Neural progenitor cell (in vitro differentiated cells): ENCODE data around the gene ASB13. TPM values are rescaled to one million over a fixed set of nuclear protein-coding genes. Genes with fewer than 3 reads are reported as not detected.

Source experiments
- DNase-seq: peaks from one replicate; pipeline ENCODE4 v3.0.0-alpha.2; 2016; ENCODE audit warnings: low spot score
- H2AFZ ChIP-seq: fragments of 200-600 bp; sonication (generic); replicated peaks from 2 replicates; pipeline ENCODE4 v1.6.1; 2016; ENCODE audit warnings: antibody characterized with exemption
- H3F3A ChIP-seq: fragments of 200-600 bp; sonication (generic); 2 replicates; pipeline ENCODE4 v1.6.1; 2016; ENCODE audit warnings: antibody characterized with exemption, low read depth
- H3K27ac ChIP-seq: fragments of 200-600 bp; sonication (generic); 2 replicates; pipeline ENCODE4 v1.5.1; 2016; ENCODE audit warnings: mild to moderate bottlenecking
- H3K27me3 ChIP-seq: fragments of 200-600 bp; sonication (generic); 2 replicates; pipeline ENCODE4 v1.6.1; 2016; ENCODE audit warnings: mild to moderate bottlenecking, moderate library complexity
- H3K36me3 ChIP-seq: fragments of 200-600 bp; sonication (generic); 2 replicates; pipeline ENCODE4 v1.5.1; 2016
- H3K4me1 ChIP-seq: fragments of 200-600 bp; sonication (generic); 2 replicates; pipeline ENCODE4 v1.6.1; 2016; ENCODE audit warnings: mixed run types
- H3K4me2 ChIP-seq: fragments of 200-600 bp; sonication (generic); 2 replicates; pipeline ENCODE4 v1.6.1; 2016
- H3K4me3 ChIP-seq: fragments of 200-600 bp; sonication (generic); 2 replicates; pipeline ENCODE4 v1.5.1; 2016
- H3K79me2 ChIP-seq: fragments of 200-600 bp; sonication (generic); 2 replicates; pipeline ENCODE4 v1.6.1; 2016; ENCODE audit warnings: low read depth
- H3K9ac ChIP-seq: fragments of 200-600 bp; sonication (generic); 2 replicates; pipeline ENCODE4 v1.6.1; 2016
- H3K9me3 ChIP-seq: fragments of 200-600 bp; sonication (generic); 2 replicates; pipeline ENCODE4 v1.5.1; 2016; ENCODE audit warnings: low read depth
- H4K20me1 ChIP-seq: fragments of 200-600 bp; sonication (generic); 2 replicates; pipeline ENCODE4 v1.6.1; 2016; ENCODE audit warnings: low read depth
- H3K27ac Mint-ChIP-seq: 3 replicates; pipeline ENCODE4 v1.8.0; 2021; ENCODE audit warnings: mixed read lengths
- H3K27me3 Mint-ChIP-seq: 2 replicates; pipeline ENCODE4 v1.8.0; 2022; ENCODE audit warnings: low read depth, mild to moderate bottlenecking, inconsistent platforms, moderate library complexity, mixed read lengths; ENCODE audit not compliant: insufficient read depth
- H3K36me3 Mint-ChIP-seq: 3 replicates; pipeline ENCODE4 v1.8.0; 2021; ENCODE audit warnings: mixed read lengths
- H3K4me1 Mint-ChIP-seq: 3 replicates; pipeline ENCODE4 v1.8.0; 2021; ENCODE audit warnings: mixed read lengths
- H3K4me3 Mint-ChIP-seq: 3 replicates; pipeline ENCODE4 v1.8.0; 2021; ENCODE audit warnings: mild to moderate bottlenecking, moderate library complexity, mixed read lengths
- H3K9me3 Mint-ChIP-seq: 3 replicates; pipeline ENCODE4 v1.8.0; 2020; ENCODE audit warnings: mixed read lengths
- EZH2 ChIP-seq: fragments of 200-600 bp; sonication (generic); IDR thresholded peaks from 2 replicates; pipeline ENCODE4 v1.6.1; 2017; ENCODE audit warnings: antibody characterized with exemption, mild to moderate bottlenecking, moderate library complexity
- EZH2phosphoT487 ChIP-seq: fragments of 200-600 bp; sonication (generic); IDR thresholded peaks from 2 replicates; pipeline ENCODE4 v1.6.1; 2017; ENCODE audit warnings: antibody characterized with exemption
- total RNA-seq: library from RNA; depleted of rRNA; stranded (reverse); fragments of >200 nt; gene quantifications from 2 replicates; pipeline ENCODE4 v1.2.3, GENCODE V29; 2015; ENCODE audit warnings: low replicate concordance
- TF ChIP-seq, protein P1 (sequence below): fragments of 200-600 bp; sonication (generic); IDR thresholded peaks from 2 replicates; pipeline ENCODE4 v1.5.1; 2017; ENCODE audit warnings: antibody characterized with exemption, mild to moderate bottlenecking

Gene ASB13
- total RNA-seq, 1 donor from 2014 or later: 15.0 TPM

DNA sequence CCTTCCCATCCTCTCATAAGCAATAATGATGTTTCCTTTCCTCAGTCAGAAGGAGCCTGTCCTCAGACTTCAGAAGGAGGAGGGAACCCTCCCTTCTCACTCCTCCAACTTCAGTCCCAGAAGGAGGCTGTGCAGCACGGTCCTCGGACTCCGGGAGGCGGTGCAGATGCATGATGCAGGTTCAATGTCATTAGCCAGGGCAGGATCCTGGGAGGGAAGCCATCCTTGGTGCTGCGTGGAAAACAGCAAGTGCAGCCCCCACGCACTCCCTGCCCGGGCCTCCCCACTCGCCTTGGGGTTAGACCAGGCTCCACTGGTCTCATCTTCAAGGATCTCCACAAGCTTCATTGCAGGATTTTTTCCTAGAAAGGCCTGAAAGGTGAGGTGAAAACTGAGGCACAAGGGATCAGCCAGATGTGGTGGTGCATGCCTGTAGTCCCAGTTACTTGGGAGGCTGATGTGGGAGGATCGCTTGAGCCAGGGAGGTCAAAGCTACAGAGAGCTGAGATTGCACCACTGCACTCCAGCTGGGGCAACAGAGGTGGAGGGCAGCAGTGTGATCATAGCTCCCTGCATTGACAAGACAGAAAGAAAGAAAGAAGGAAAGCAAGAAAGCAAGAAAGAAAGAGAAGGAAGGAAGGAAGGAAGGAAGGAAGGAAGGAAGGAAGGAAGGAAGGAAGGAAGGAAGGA lies 62.0 kb downstream of the ASB13 start:
- Histone ChIP-seq H3K36me3 (no peaks in the 10 kb centered on the region), H3K4me1 (peaks cover 6% of the 10 kb centered on the region), H3K27me3 (no peaks in the 10 kb centered on the region), H3K4me3 (no peak overlapping the region), H3K4me2 (no peak overlapping the region), H3K79me2 (no peaks in the 10 kb centered on the region), H3K9ac (no peak overlapping the region), H3F3A (no peaks in the 10 kb centered on the region), H4K20me1 (no peaks in the 10 kb centered on the region), H2AFZ (no peak overlapping the region), H3K9me3 (no peaks in the 10 kb centered on the region), H3K27ac (no peak overlapping the region)
- TF ChIP-seq EZH2phosphoT487: no peak
- Mint-ChIP-seq H3K4me1 (peaks cover 15% of the 10 kb centered on the region), H3K36me3 (no peaks in the 10 kb centered on the region), H3K9me3 (no peaks in the 10 kb centered on the region), H3K4me3 (no peak overlapping the region), H3K27ac (no peak overlapping the region), H3K27me3 (peaks cover 5% of the 10 kb centered on the region)
- DNase-seq: no peak

DNA sequence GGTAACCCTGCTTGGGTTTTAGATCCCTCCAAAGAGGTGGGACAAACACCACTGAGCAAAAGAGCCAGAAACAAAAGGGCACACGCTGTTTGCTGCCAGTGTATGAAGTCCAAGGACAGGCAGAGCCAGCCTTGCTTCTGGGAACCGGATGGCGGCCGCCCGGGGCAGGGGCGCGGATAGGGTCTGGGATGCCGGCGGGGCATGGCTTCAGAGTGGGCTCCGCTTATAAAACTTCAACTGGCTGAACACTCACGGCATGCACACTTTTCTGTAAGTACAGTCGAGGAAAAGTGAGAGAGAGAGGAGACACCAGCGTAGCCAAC lies 62.6 kb downstream of the ASB13 start:
- no peaks in the 10 kb centered on the region for H3K9me3 Mint-ChIP-seq
- peaks cover 14% of the 10 kb centered on the region for H3K4me1 Mint-ChIP-seq
- H3K4me3 ChIP-seq: no peak overlapping the region
- no peaks in the 10 kb centered on the region for H4K20me1 ChIP-seq
- H2AFZ ChIP-seq: no peak overlapping the region
- H3K9me3 ChIP-seq: no peaks in the 10 kb centered on the region
- no peak overlapping the region for H3K27ac ChIP-seq
- H3K4me2 ChIP-seq: no peak overlapping the region
- no peaks in the 10 kb centered on the region for H3K27me3 ChIP-seq
- H3K36me3 ChIP-seq: no peaks in the 10 kb centered on the region
- no peaks in the 10 kb centered on the region for H3F3A ChIP-seq
- no peak overlapping the region for H3K27ac Mint-ChIP-seq
- TF ChIP-seq, protein P1, sequence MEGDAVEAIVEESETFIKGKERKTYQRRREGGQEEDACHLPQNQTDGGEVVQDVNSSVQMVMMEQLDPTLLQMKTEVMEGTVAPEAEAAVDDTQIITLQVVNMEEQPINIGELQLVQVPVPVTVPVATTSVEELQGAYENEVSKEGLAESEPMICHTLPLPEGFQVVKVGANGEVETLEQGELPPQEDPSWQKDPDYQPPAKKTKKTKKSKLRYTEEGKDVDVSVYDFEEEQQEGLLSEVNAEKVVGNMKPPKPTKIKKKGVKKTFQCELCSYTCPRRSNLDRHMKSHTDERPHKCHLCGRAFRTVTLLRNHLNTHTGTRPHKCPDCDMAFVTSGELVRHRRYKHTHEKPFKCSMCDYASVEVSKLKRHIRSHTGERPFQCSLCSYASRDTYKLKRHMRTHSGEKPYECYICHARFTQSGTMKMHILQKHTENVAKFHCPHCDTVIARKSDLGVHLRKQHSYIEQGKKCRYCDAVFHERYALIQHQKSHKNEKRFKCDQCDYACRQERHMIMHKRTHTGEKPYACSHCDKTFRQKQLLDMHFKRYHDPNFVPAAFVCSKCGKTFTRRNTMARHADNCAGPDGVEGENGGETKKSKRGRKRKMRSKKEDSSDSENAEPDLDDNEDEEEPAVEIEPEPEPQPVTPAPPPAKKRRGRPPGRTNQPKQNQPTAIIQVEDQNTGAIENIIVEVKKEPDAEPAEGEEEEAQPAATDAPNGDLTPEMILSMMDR: no peak
- TF ChIP-seq EZH2: no peak
- TF ChIP-seq EZH2phosphoT487: no peak
- H3K36me3 Mint-ChIP-seq: no peaks in the 10 kb centered on the region
- no peaks in the 10 kb centered on the region for H3K79me2 ChIP-seq
- no peak for DNase-seq
- H3K9ac ChIP-seq: no peak overlapping the region
- H3K27me3 Mint-ChIP-seq: peaks cover 5% of the 10 kb centered on the region
- peaks cover 6% of the 10 kb centered on the region for H3K4me1 ChIP-seq
- no peak overlapping the region for H3K4me3 Mint-ChIP-seq

DNA sequence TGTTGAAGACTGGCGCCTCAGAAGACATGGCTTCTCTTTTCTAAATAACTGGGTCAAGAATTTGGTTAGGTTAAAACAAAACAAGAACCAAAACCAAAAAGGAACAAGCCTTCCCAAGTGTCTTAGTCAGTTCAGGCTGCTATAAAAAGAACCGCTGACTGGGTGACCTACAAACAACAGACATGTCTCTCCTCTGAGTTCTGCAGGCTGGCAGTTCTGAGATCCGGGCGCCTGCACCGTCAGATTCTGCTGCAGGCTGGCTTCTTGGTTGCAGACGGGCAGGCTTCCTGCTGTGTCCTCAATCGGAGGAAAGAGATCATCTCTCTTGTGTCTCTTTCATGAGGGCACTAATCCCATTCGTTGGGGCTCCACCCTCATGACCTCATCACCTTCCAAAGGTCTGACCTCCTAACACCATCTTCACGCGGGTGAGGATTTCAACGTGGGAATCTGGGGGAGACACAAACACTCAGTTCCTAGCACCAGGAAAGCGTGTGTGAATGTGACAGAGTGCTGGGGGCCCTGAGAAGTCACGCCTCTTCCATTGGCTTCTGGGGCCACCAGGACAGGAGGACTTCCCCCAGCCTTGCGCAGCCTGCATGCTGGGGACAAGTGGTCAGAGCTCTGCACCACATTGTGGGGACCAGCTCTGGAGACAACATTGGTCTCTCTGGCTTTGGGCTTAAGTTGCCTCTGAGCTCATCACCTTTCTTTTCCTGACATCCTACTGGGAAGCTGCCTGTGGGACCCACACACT lies 63.1 kb downstream of the ASB13 start:
- H3K4me1 Mint-ChIP-seq: peaks cover 9% of the 10 kb centered on the region
- Histone ChIP-seq H3K9ac (no peak overlapping the region), H3F3A (no peaks in the 10 kb centered on the region), H3K36me3 (no peaks in the 10 kb centered on the region), H3K4me2 (no peak overlapping the region), H3K27me3 (no peaks in the 10 kb centered on the region), H3K9me3 (no peaks in the 10 kb centered on the region), H4K20me1 (no peaks in the 10 kb centered on the region), H3K4me1 (peaks cover 6% of the 10 kb centered on the region), H3K79me2 (no peaks in the 10 kb centered on the region), H3K4me3 (no peak overlapping the region), H2AFZ (no peak overlapping the region), H3K27ac (no peak overlapping the region)
- no peak for TF ChIP-seq EZH2phosphoT487
- TF ChIP-seq, protein P1: no peak
- TF ChIP-seq EZH2: no peak
- no peak overlapping the region for H3K4me3 Mint-ChIP-seq
- H3K9me3 Mint-ChIP-seq: no peaks in the 10 kb centered on the region
- peaks cover 5% of the 10 kb centered on the region for H3K27me3 Mint-ChIP-seq
- no peak overlapping the region for H3K27ac Mint-ChIP-seq
- no peaks in the 10 kb centered on the region for H3K36me3 Mint-ChIP-seq
- DNase-seq: no peak
